ENCODE data around the gene NNT.

DNA sequence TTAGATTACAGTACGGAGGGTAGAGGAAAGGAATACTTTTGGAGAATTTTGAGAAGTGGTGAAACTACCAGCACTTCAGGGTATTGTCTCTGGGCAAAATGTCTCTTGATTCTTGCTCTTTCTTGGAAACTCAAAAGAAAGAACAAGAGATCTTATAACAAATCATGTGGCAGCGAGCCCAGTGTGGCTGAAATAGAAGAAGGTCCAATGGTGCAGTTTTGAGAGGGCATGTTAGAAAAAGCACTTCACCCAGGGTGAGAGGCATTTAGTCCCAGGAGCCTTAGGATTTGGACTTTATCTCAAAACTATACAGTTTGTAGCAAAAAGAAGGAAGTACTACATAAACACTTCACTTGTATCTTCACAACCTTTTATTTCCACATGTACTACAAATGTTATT is 39.4 kb downstream of the NNT start:
- no peak for TF ChIP-seq CTCF (IDR thresholded peaks at IDR 0.05)
- TF ChIP-seq POLR2A (IDR thresholded peaks at IDR 0.05) = no peak
